Upper lobe of left lung (tissue), 6 donors: ENCODE measurements around the gene CHCHD3. TPM values are rescaled to one million over a fixed set of nuclear protein-coding genes. Genes with fewer than 3 reads are reported as not detected.

Source experiments
- ATAC-seq, 2 donors: fragments of 200-7000 bp; cut with Tn5 transposase; one replicate each; pipeline ENCODE4 v1.9.1; 2022; ENCODE audit warnings: mild to moderate bottlenecking in 2 of 2, moderate library complexity in 2 of 2; ENCODE audit not compliant: low FRiP score in 2 of 2
- DNase-seq, 2 donors: peaks; one replicate each; pipeline ENCODE4 v3.0.0-alpha.2; 2019 to 2020
- H3K27ac ChIP-seq, 4 donors: fragments of 200-600 bp; sonication (generic); one replicate each; pipeline ENCODE4 v1.5.1; 2016 to 2019
- H3K27me3 ChIP-seq, 4 donors: fragments of 200-600 bp; sonication (generic); one replicate each; pipeline ENCODE4 v1.5.1; 2017 to 2019
- H3K36me3 ChIP-seq, 4 donors: fragments of 200-600 bp; sonication (generic); one replicate each; pipeline ENCODE4 v1.5.1; 2016 to 2019
- H3K4me1 ChIP-seq, 4 donors: fragments of 200-600 bp; sonication (generic); one replicate each; pipeline ENCODE4 v1.5.1; 2018 to 2019
- H3K4me3 ChIP-seq, 4 donors: fragments of 200-600 bp; sonication (generic); one replicate each; pipeline ENCODE4 v1.5.1; 2017 to 2019; ENCODE audit warnings: mild to moderate bottlenecking in 2 of 4, moderate library complexity in 1 of 4
- H3K9me3 ChIP-seq, 4 donors: fragments of 200-600 bp; sonication (generic); one replicate each; pipeline ENCODE4 v1.5.1; 2018 to 2019
- CTCF ChIP-seq, 6 experiments: fragments of 450-650 bp in 4 of 6; fragments of 200-600 bp in 2 of 6; sonication (generic) in 2 of 6; IDR thresholded peaks; one replicate each; pipeline ENCODE4 v1.5.1; 2016 to 2019; ENCODE audit warnings: antibody characterized with exemption in 6 of 6
- EP300 ChIP-seq, 4 donors: sonication (generic); formaldehyde crosslinking; IDR thresholded peaks; one replicate each; pipeline ENCODE4 v1.5.1; 2017; ENCODE audit warnings: antibody characterized with exemption in 4 of 4, control low read depth in 2 of 4
- POLR2A ChIP-seq, 4 donors: fragments of 450-650 bp; IDR thresholded peaks; one replicate each; pipeline ENCODE4 v1.5.1; 2016 to 2017; ENCODE audit warnings: antibody characterized with exemption in 4 of 4, mild to moderate bottlenecking in 2 of 4
- POLR2AphosphoS5 ChIP-seq, 2 donors: sonication (generic); formaldehyde crosslinking; IDR thresholded peaks; one replicate each; pipeline ENCODE4 v1.5.1; 2017; ENCODE audit warnings: antibody characterized with exemption in 2 of 2
- WGBS, 2 donors: methylation state at CpG; one replicate each; pipeline ENCODE4 v1.1.5; 2017 to 2018; 5-methylcytosine and 5-hydroxymethylcytosine counted together
- total RNA-seq, 6 donors: library from RNA; depleted of rRNA in 4 of 6; stranded (reverse); fragments of >200 nt in 4 of 6; gene quantifications; one replicate each; pipeline versions ENCODE4 v1.1.0 to v1.2.1, GENCODE V29; 2016 to 2021
- donor health status: DM: no; HTN: no; CAD: no; lungs with moderate emphysema.
- donor health status: DM: no; HTN: yes; CAD: no; lungs with severe emphysema.

The CHCHD3 gene
- total RNA-seq, 6 donors from 2014 or later = 42.6 to 54.5 (median 48.6) TPM

GRCh38 chr7:132779164-132779563 is 302.7 kb downstream of the CHCHD3 start:
- no peaks in the 10 kb centered on the region for H3K4me1 ChIP-seq
- H3K9me3 ChIP-seq = no peaks in the 10 kb centered on the region
- 37 to 64% methylated on average over 2 of the region's 2 CpGs for WGBS, 2 donors
- DNase-seq (no peak), ATAC-seq (no peak)
- H3K27me3 ChIP-seq = no peaks in the 10 kb centered on the region
- TF ChIP-seq EP300 (IDR thresholded peaks at IDR 0.05) (no peak), POLR2AphosphoS5 (IDR thresholded peaks at IDR 0.05) (no peak), CTCF (IDR thresholded peaks at IDR 0.05) (no peak), POLR2A (IDR thresholded peaks at IDR 0.05) (no peak)
- no peak overlapping the region for H3K27ac ChIP-seq
- H3K36me3 ChIP-seq = peaks cover 0 to 6% (median 1%) of the 10 kb centered on the region in 4 donors
- no peak overlapping the region for H3K4me3 ChIP-seq

GRCh38 chr7:132778761-132779160 is 303.1 kb downstream of the CHCHD3 start:
- ATAC-seq (no peak), DNase-seq (no peak)
- no peak overlapping the region for H3K27ac ChIP-seq
- no peaks in the 10 kb centered on the region for H3K27me3 ChIP-seq
- H3K4me1 ChIP-seq = no peaks in the 10 kb centered on the region
- no peaks in the 10 kb centered on the region for H3K9me3 ChIP-seq
- no peak overlapping the region for H3K4me3 ChIP-seq
- TF ChIP-seq CTCF (IDR thresholded peaks at IDR 0.05) (no peak), EP300 (IDR thresholded peaks at IDR 0.05) (no peak), POLR2AphosphoS5 (IDR thresholded peaks at IDR 0.05) (no peak), POLR2A (IDR thresholded peaks at IDR 0.05) (no peak)
- 80 to 83% methylated on average over 4 of the region's 4 CpGs for WGBS, 2 donors
- H3K36me3 ChIP-seq = peaks cover 0 to 6% (median 0%) of the 10 kb centered on the region in 4 donors

DNA sequence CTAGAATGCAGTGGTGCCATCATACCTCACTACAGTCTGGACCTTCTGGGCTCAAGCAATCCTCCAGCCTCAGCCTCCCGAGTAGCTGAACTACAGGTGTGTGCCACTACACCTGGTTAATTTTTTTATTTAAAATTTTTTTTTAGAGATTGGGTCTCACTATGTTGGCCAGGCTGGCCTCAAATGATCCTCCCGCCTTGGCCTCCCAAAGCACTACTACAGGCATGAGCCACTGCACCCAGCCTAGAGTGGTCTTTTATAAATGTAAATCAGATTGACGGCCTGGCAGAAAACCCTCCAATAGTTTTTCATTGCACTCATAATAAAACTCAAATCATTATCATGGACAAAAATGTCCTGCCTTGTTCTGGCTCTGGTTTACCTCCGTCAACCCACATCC is 303.9 kb downstream of the CHCHD3 start:
- TF ChIP-seq EP300 (IDR thresholded peaks at IDR 0.05) (no peak), CTCF (IDR thresholded peaks at IDR 0.05) (no peak), POLR2A (IDR thresholded peaks at IDR 0.05) (no peak), POLR2AphosphoS5 (IDR thresholded peaks at IDR 0.05) (no peak)
- no peak overlapping the region for H3K27ac ChIP-seq
- no peaks in the 10 kb centered on the region for H3K9me3 ChIP-seq
- 91 to 97% methylated on average over 4 of the region's 4 CpGs for WGBS, 2 donors
- DNase-seq (no peak), ATAC-seq (no peak)
- H3K4me3 ChIP-seq = no peak overlapping the region
- H3K36me3 ChIP-seq = peaks cover 0 to under 1% (median 0%) of the 10 kb centered on the region in 4 donors
- H3K4me1 ChIP-seq = no peaks in the 10 kb centered on the region
- H3K27me3 ChIP-seq = no peaks in the 10 kb centered on the region

DNA sequence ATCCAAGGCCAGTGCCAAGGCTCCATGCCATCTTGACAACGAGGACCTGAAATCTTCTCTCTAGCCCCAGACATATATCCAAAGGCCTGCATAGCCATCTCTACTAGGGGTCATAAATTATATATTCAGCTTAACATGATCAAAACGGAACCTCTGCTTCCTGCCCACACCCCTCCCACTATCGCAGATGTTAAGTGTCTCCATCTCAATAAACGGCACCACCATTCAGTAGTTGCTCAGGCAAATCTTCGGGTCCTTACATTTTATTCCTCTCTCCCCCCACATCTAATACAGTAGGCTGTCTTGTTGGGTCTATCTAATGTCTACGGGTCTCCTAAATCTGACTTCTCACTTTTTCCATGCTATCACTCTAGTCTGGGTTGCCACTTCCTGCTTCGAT is 304.5 kb downstream of the CHCHD3 start:
- no peaks in the 10 kb centered on the region for H3K4me1 ChIP-seq
- H3K36me3 ChIP-seq = no peaks in the 10 kb centered on the region
- no peaks in the 10 kb centered on the region for H3K9me3 ChIP-seq
- no peak for ATAC-seq
- H3K4me3 ChIP-seq = no peak overlapping the region
- no peaks in the 10 kb centered on the region for H3K27me3 ChIP-seq
- TF ChIP-seq POLR2AphosphoS5 (IDR thresholded peaks at IDR 0.05) = no peak
- no peak for TF ChIP-seq EP300 (IDR thresholded peaks at IDR 0.05)
- TF ChIP-seq CTCF (IDR thresholded peaks at IDR 0.05) = no peak
- TF ChIP-seq POLR2A (IDR thresholded peaks at IDR 0.05) = no peak
- no peak overlapping the region for H3K27ac ChIP-seq
- WGBS, 2 donors = 68 to 71% methylated on average over 7 of the region's 7 CpGs
- no peak for DNase-seq

- no peaks in the 10 kb centered on the region for H3K36me3 ChIP-seq
- WGBS, 2 donors = 80 to 83% methylated on average over 5 of the region's 5 CpGs
- H3K9me3 ChIP-seq = no peaks in the 10 kb centered on the region
- DNase-seq (no peak), ATAC-seq (no peak)
- no peak overlapping the region for H3K27ac ChIP-seq
- H3K27me3 ChIP-seq = no peaks in the 10 kb centered on the region
- H3K4me3 ChIP-seq = no peak overlapping the region
- TF ChIP-seq POLR2AphosphoS5 (IDR thresholded peaks at IDR 0.05) (no peak), EP300 (IDR thresholded peaks at IDR 0.05) (no peak), CTCF (IDR thresholded peaks at IDR 0.05) (no peak), POLR2A (IDR thresholded peaks at IDR 0.05) (no peak)
- no peaks in the 10 kb centered on the region for H3K4me1 ChIP-seq
Observed at GRCh38 chr7:132776048-132776620, 305.8 kb downstream of the CHCHD3 start.
